Endothelial cell of umbilical vein (primary cell): ENCODE measurements around the gene LSP1. TPM values are rescaled to one million over a fixed set of nuclear protein-coding genes. Genes with fewer than 3 reads are reported as not detected.

Experiments used
- Bru-seq: library from RNA; stranded (reverse); fragments of 400-500 nt; gene quantifications from one replicate; lab custom pipeline; 2021; lab: Mats Ljungman, UMichigan
- BruChase-seq, 2 experiments: library from RNA; stranded (reverse); fragments of 400-500 nt; gene quantifications; one replicate each; lab custom pipeline; 2021; lab: Mats Ljungman, UMichigan
- BruUV-seq: library from RNA; stranded (reverse); fragments of 400-500 nt; replicated peaks from 2 replicates; lab custom pipeline; 2021; lab: Mats Ljungman, UMichigan
- CTCF ChIA-PET: fragments of 300-600, 350-600 bp; sonication (Branson Sonifier 250); formaldehyde crosslinking; loops from one replicate; lab custom pipeline; 2021; ENCODE audit warnings: antibody characterized with exemption, inconsistent platforms; lab: Charles Lee
- POLR2A ChIA-PET: fragments of 300-600, 350-600 bp; sonication (Branson Sonifier 250); formaldehyde crosslinking; loops from one replicate; lab custom pipeline; 2021; ENCODE audit warnings: antibody characterized with exemption, inconsistent platforms; lab: Charles Lee
- DNase-seq: peaks from one replicate; pipeline ENCODE4 v3.0.0-alpha.2; 2011; ENCODE audit warnings: low read depth, low spot score
- FAIRE-seq: peaks from 2 replicates; lab custom pipeline; 2011; peaks lifted over from hg19 to GRCh38; lab: Jason Lieb, UNC
- H2AFZ ChIP-seq: 2 replicates; pipeline ENCODE4 v1.6.0; 2012; ENCODE audit warnings: low read depth, low read length, control low read depth, inconsistent platforms
- H3K27ac ChIP-seq: 2 replicates; pipeline ENCODE4 v1.5.1; 2011; ENCODE audit warnings: low read depth, mild to moderate bottlenecking, control low read depth, low read length, moderate library complexity; ENCODE audit not compliant: insufficient read depth
- H3K27me3 ChIP-seq, 2 experiments: 2 replicates each; pipeline versions ENCODE4 v1.6.0 to v1.6.1; 2011; ENCODE audit warnings: low read length in 2 of 2, mixed read lengths in 1 of 2; ENCODE audit not compliant: control insufficient read depth in 2 of 2, insufficient read depth in 2 of 2
- H3K36me3 ChIP-seq, 2 experiments: 2 replicates in 1 of 2; 3 replicates in 1 of 2; pipeline ENCODE4 v1.5.1; 2011; ENCODE audit warnings: low read length in 2 of 2, mild to moderate bottlenecking in 1 of 2, moderate library complexity in 1 of 2; ENCODE audit not compliant: control insufficient read depth in 2 of 2, insufficient read depth in 2 of 2; ENCODE audit errors: extremely low read depth in 1 of 2
- H3K4me1 ChIP-seq: 3 replicates; pipeline ENCODE4 v1.5.1; 2011; ENCODE audit warnings: mild to moderate bottlenecking, low read length; ENCODE audit not compliant: control insufficient read depth, insufficient read depth; ENCODE audit errors: extremely low read depth
- H3K4me2 ChIP-seq: 2 replicates; pipeline ENCODE4 v1.6.1; 2011; ENCODE audit warnings: low read length, control low read depth, mixed read lengths; ENCODE audit not compliant: insufficient read depth
- H3K4me3 ChIP-seq, 3 experiments: fragments of 200-600 bp in 1 of 3; sonication (generic), shearing (Covaris generic) in 1 of 3; replicated peaks in 1 of 3; 2 replicates each; pipeline ENCODE4 v1.5.1; 2011 to 2016; ENCODE audit warnings: control low read depth in 3 of 3, low read length in 3 of 3, mild to moderate bottlenecking in 2 of 3, inconsistent platforms in 1 of 3, low read depth in 1 of 3, moderate library complexity in 1 of 3; ENCODE audit not compliant: insufficient read depth in 1 of 3
- H3K79me2 ChIP-seq: 2 replicates; pipeline ENCODE4 v1.6.0; 2012; ENCODE audit warnings: low read length, inconsistent platforms; ENCODE audit not compliant: control insufficient read depth, insufficient read depth
- H3K9ac ChIP-seq: replicated peaks from 2 replicates; pipeline ENCODE3; 2011; ENCODE audit warnings: low read length, control low read depth; ENCODE audit not compliant: insufficient read depth; ENCODE audit errors: extremely low read depth
- H3K9me1 ChIP-seq: replicated peaks from 3 replicates; pipeline ENCODE4 v1.6.0; 2011; ENCODE audit warnings: mild to moderate bottlenecking, low read length; ENCODE audit not compliant: control insufficient read depth, insufficient read depth; ENCODE audit errors: extremely low read depth
- H3K9me3 ChIP-seq: replicated peaks from 2 replicates; pipeline ENCODE4 v1.5.1; 2012; ENCODE audit warnings: low read length, inconsistent platforms; ENCODE audit not compliant: control insufficient read depth, insufficient read depth
- H4K20me1 ChIP-seq: replicated peaks from 2 replicates; pipeline ENCODE3; 2011; ENCODE audit warnings: mild to moderate bottlenecking, low read length; ENCODE audit not compliant: control insufficient read depth, insufficient read depth; ENCODE audit errors: extremely low read depth
- FOS ChIP-seq: IDR thresholded peaks from 2 replicates; pipeline ENCODE4 v1.6.1; 2011; ENCODE audit warnings: mild to moderate bottlenecking, low read length, moderate library complexity, borderline replicate concordance; ENCODE audit not compliant: insufficient read depth
- JUN ChIP-seq: IDR thresholded peaks from 2 replicates; pipeline ENCODE4 v1.6.1; 2011; ENCODE audit warnings: borderline replicate concordance, low read depth; ENCODE audit not compliant: insufficient read length, insufficient read depth
- POLR2AphosphoS5 ChIP-seq: IDR thresholded peaks from 2 replicates; pipeline ENCODE4 v1.6.1; 2012; ENCODE audit warnings: low read depth, mild to moderate bottlenecking, control low read depth, low read length, moderate library complexity; ENCODE audit not compliant: insufficient read depth
- dilution Hi-C: fragments of 300-500 bp; cut with MboI; formaldehyde crosslinking; loops from one replicate; pipeline ENCODE4 v1.15.0; 2019; ENCODE audit warnings: low sequenced_read_pairs; ENCODE audit not compliant: extremely low pct_ligation_motif_present
- intact Hi-C: fragments of 100-400 bp; cut with micrococcal nuclease; formaldehyde crosslinking; loops from one replicate; pipeline ENCODE4 v1.10.0; 2022
- long read RNA-seq: library from polyadenylated mRNA; stranded (forward); transcript quantifications from one replicate; pipeline ENCODE4 v2.0.0, GENCODE V29; 2021
- polyA minus RNA-seq, 3 experiments: library from RNA; depleted of rRNA, polyadenylated mRNA; stranded (reverse); fragments of >200 nt; gene quantifications; 1 replicate in 1 of 3; 2 replicates in 2 of 3; pipeline ENCODE4 v1.2.3, GENCODE V29; 2011
- polyA plus RNA-seq, 4 experiments: library from polyadenylated mRNA; depleted of rRNA in 3 of 4; stranded (reverse) in 3 of 4; unstranded in 1 of 4; fragments of >200 nt; gene quantifications; 2 replicates each; pipeline versions ENCODE4 v1.2.1 to v1.2.3, GENCODE V29; 2011 to 2012; ENCODE audit warnings: missing spikeins in 1 of 4
- total RNA-seq: library from RNA; stranded (reverse); gene quantifications from 2 replicates; pipeline ENCODE4 v1.2.3, GENCODE V29; 2021
- TF ChIP-seq, protein P1 (sequence below), 2 donors: IDR thresholded peaks; 1 replicate in 1 of 2; 2 replicates in 1 of 2; pipeline ENCODE4 v1.5.1; 2011; ENCODE audit warnings: low read length in 2 of 2, mild to moderate bottlenecking in 2 of 2, moderate library complexity in 2 of 2, control low read depth in 1 of 2, inconsistent platforms in 1 of 2, low read depth in 1 of 2; ENCODE audit not compliant: insufficient read depth in 1 of 2; ENCODE audit errors: extremely low read depth in 1 of 2

LSP1 gene, protein sequence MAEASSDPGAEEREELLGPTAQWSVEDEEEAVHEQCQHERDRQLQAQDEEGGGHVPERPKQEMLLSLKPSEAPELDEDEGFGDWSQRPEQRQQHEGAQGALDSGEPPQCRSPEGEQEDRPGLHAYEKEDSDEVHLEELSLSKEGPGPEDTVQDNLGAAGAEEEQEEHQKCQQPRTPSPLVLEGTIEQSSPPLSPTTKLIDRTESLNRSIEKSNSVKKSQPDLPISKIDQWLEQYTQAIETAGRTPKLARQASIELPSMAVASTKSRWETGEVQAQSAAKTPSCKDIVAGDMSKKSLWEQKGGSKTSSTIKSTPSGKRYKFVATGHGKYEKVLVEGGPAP
- total RNA-seq (not detected in 2 replicates), polyA plus RNA-seq (not detected in 2 replicates), polyA minus RNA-seq (not detected in 2 replicates), Bru-seq, nascent RNA (percentile 3 among the genes with signal in this experiment), BruChase-seq, experiment 1, labeled RNA remaining after a 6-hour chase (not detected), BruChase-seq, experiment 2, labeled RNA remaining after a 2-hour chase (not detected)
- polyA plus RNA-seq (2011; cell fraction: cytosol; rRNA removed), result 0.05 TPM in 1 of 2 replicates, not detected in the other
- 0.13 TPM in 1 of 2 replicates, not detected in the other for polyA plus RNA-seq (2011; cell fraction: nucleus; rRNA removed)
- polyA plus RNA-seq (2012), result not detected in 2 replicates
- not detected for polyA minus RNA-seq (2011; cell fraction: cytosol; rRNA and poly(A)+ RNA removed)
- not detected in 2 replicates for polyA minus RNA-seq (2011; cell fraction: nucleus; rRNA and poly(A)+ RNA removed)
- long read RNA-seq, result 0 reads

DNA sequence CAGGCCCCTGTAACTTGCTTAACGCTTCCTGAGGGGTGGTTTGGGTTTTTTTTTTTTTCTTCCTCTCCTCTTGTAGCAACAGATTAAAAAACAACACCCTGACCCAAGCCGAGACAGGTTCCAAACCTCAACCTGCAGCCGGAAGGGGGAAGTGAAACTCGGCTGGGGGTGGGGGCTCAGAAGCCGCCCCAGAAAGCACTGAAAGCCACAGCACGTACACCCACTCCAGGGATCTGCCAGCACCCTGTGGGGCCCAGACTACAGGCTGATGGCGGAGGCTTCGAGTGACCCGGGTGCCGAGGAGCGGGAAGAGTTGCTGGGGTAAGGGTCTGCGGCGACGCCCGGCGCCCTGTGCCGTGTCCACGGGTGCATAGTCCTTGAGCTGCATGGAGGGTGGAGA is at the start of gene LSP1:
Gene LSP1, plus strand, starts transcription at position 208 of the 400 bp plus-strand sequence. Its CDS starts 61 bp downstream, at position 269.
- FAIRE-seq (no peak), DNase-seq (no peak)
- no peak within 1 kb of the TSS for H3K4me3 ChIP-seq
- no peak within 1 kb of the TSS for H3K27ac ChIP-seq
- ChIA-PET CTCF (interaction anchor here (1.1 to 2.0 kb wide), 2 partner anchors 29 to 299 kb away, joined by 5 to 6 read pairs; no protein-coding TSS in a partner anchor), POLR2A (no interaction called here)
- H3K4me2 ChIP-seq, result no peak within 1 kb of the TSS
- H2AFZ ChIP-seq, result no peak within 1 kb of the TSS
- intact Hi-C loops, result no loop called here
- no peaks in the 10 kb centered on the region for H3K9me1 ChIP-seq
- dilution Hi-C loops, result no loop called here
- no peaks in the 10 kb centered on the region for H3K9me3 ChIP-seq
- H3K79me2 ChIP-seq, result no peaks in the 10 kb centered on the region
- H3K27me3 ChIP-seq, result no peaks in the 10 kb centered on the region
- no peaks in the 10 kb centered on the region for H3K36me3 ChIP-seq
- H4K20me1 ChIP-seq, result no peaks in the 10 kb centered on the region
- no TSS peak for BruUV-seq
- TF ChIP-seq POLR2AphosphoS5, result no peak
- TF ChIP-seq FOS, result no peak
- no peak for TF ChIP-seq JUN
- TF ChIP-seq, protein P1, sequence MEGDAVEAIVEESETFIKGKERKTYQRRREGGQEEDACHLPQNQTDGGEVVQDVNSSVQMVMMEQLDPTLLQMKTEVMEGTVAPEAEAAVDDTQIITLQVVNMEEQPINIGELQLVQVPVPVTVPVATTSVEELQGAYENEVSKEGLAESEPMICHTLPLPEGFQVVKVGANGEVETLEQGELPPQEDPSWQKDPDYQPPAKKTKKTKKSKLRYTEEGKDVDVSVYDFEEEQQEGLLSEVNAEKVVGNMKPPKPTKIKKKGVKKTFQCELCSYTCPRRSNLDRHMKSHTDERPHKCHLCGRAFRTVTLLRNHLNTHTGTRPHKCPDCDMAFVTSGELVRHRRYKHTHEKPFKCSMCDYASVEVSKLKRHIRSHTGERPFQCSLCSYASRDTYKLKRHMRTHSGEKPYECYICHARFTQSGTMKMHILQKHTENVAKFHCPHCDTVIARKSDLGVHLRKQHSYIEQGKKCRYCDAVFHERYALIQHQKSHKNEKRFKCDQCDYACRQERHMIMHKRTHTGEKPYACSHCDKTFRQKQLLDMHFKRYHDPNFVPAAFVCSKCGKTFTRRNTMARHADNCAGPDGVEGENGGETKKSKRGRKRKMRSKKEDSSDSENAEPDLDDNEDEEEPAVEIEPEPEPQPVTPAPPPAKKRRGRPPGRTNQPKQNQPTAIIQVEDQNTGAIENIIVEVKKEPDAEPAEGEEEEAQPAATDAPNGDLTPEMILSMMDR (IDR thresholded peaks at IDR 0.05; ENCODE audit: extremely low read depth in 1 of 2, insufficient read depth in 1 of 2, low read depth in 1 of 2, low read length in 2 of 2), result no peak
- H3K4me1 ChIP-seq, result no peaks in the 10 kb centered on the region
- no peak within 1 kb of the TSS for H3K9ac ChIP-seq
